ENCODE results near the gene GABRG3. TPM values are rescaled to one million over a fixed set of nuclear protein-coding genes. Genes with fewer than 3 reads are reported as not detected.

GABRG3 gene
- total and polyA plus RNA-seq, 10 of the 15 experiments (the other 5 are each of a cell fraction or from before 2014, with no cell fraction given), result 0.15 TPM; not detected in 9

GRCh38 chr15:27538325-27538724 is 567.3 kb downstream of the GABRG3 start (continued):
- no peak for TF ChIP-seq MLLT1 (IDR thresholded peaks at IDR 0.05)
- no peak for TF ChIP-seq FOS (IDR thresholded peaks at IDR 0.05; ENCODE audit: borderline replicate concordance, extremely low read depth, insufficient read length)
- no peak for TF ChIP-seq TBL1XR1 (IDR thresholded peaks at IDR 0.05; ENCODE audit: low read depth, low read length)
- no peak for TF ChIP-seq MTA2 (IDR thresholded peaks at IDR 0.05; ENCODE audit: low read depth)
- TF ChIP-seq CHD1 (IDR thresholded peaks at IDR 0.05; ENCODE audit: low read depth, low read length), result no peak
- no peak for TF ChIP-seq BACH1 (IDR thresholded peaks at IDR 0.05; ENCODE audit: borderline replicate concordance)
- TF ChIP-seq RB1 (IDR thresholded peaks at IDR 0.05; ENCODE audit: borderline replicate concordance), result no peak
- TF ChIP-seq SIX5 (IDR thresholded peaks at IDR 0.05; ENCODE audit: low read depth, low read length, severe bottlenecking), result no peak

GRCh38 chr15:27541581-27541980 is 570.6 kb downstream of the GABRG3 start:
- FAIRE-seq, result no peak
- Histone ChIP-seq H3K9ac (ENCODE audit: control insufficient read depth, insufficient read depth, low read length) (no peak overlapping the region), H3K9me3 (replicated peaks; ENCODE audit: control insufficient read depth, insufficient read depth, low read length) (no peaks in the 10 kb centered on the region; the same call in 2 of the 3 replicates), H4K20me1 (ENCODE audit: control insufficient read depth, insufficient read depth) (no peaks in the 10 kb centered on the region), H2AFZ (ENCODE audit: control insufficient read depth, low read depth, low read length) (no peak overlapping the region), H3K27me3 (replicated peaks in 1 of 2; ENCODE audit: control insufficient read depth in 2 of 2, insufficient read depth in 2 of 2, low read length in 1 of 2) (no peaks in the 10 kb centered on the region), H3K4me2 (ENCODE audit: control insufficient read depth, insufficient read depth) (no peak overlapping the region), H3K4me3 (no peak overlapping the region), H3K4me1 (ENCODE audit: control insufficient read depth, insufficient read depth, low read length) (no peaks in the 10 kb centered on the region), H3K79me2 (ENCODE audit: control insufficient read depth, insufficient read depth, low read length) (no peaks in the 10 kb centered on the region), H3K27ac (ENCODE audit: control insufficient read depth, insufficient read depth) (no peak overlapping the region), H3K36me3 (ENCODE audit: control insufficient read depth in 2 of 2, insufficient read depth in 2 of 2, low read length in 1 of 2) (no peaks in the 10 kb centered on the region)
- TF ChIP-seq CREB1 (IDR thresholded peaks at IDR 0.05; ENCODE audit: low read depth) (no peak), POU2F2 (IDR thresholded peaks at IDR 0.05; ENCODE audit: borderline replicate concordance, low read depth, low read length) (no peak), EP300 (IDR thresholded peaks at IDR 0.05; ENCODE audit: borderline replicate concordance in 1 of 2, control insufficient read depth in 1 of 2, low read depth in 2 of 2, low read length in 2 of 2) (no peak), SRF (IDR thresholded peaks at IDR 0.05; ENCODE audit: low read depth in 2 of 2, low read length in 2 of 2) (no peak), FOS (IDR thresholded peaks at IDR 0.05; ENCODE audit: borderline replicate concordance, extremely low read depth, insufficient read length) (no peak), LARP7 (IDR thresholded peaks at IDR 0.05) (no peak), POLR2AphosphoS2 (IDR thresholded peaks at IDR 0.05; ENCODE audit: low read depth, low read length) (no peak), RUNX3 (IDR thresholded peaks at IDR 0.05; ENCODE audit: low read length) (no peak), ESRRA (IDR thresholded peaks at IDR 0.05; ENCODE audit: low read length) (no peak), TBL1XR1 (IDR thresholded peaks at IDR 0.05; ENCODE audit: low read depth, low read length) (no peak)
- POLR2A ChIA-PET, result no interaction called here
- ATAC-seq, result no peak
- CTCF ChIA-PET, result no interaction called here
- BruUV-seq (replicated peaks), result no TSS peak
- intact Hi-C loops (cut with micrococcal nuclease; ENCODE audit: unreplicated experiment), result no loop called here
- SMC1A ChIA-PET (ENCODE audit: uncharacterized antibody, unreplicated experiment), result no interaction called here
- RAD21 ChIA-PET (ENCODE audit: unreplicated experiment), result no interaction called here
- in situ Hi-C loops (cut with MboI), result no loop called here
- no peak for DNase-seq (ENCODE audit: low read depth, low spot score)
- WGBS (ENCODE audit: insufficient coverage, insufficient replicate concordance, low lambda C conversion rate, missing lambda C conversion rate), result 80% methylated on average over 24 of the region's 40 CpGs
